ENCODE measurements around the gene MEF2B. TPM values are rescaled to one million over a fixed set of nuclear protein-coding genes. Genes with fewer than 3 reads are reported as not detected.
"Not testable (repeated sequence)": the region's sequence is repeated elsewhere in the genome, so short reads cannot be mapped to it uniquely, and the experiment has no call there.

The MEF2B gene
- total RNA-seq, 1 donor from 2014 or later, result 2.8 TPM

GRCh38 chr19:19106056-19106551 lies 64.0 kb downstream of the MEF2B start:
- no peak for DNase-seq (ENCODE audit: low spot score in 2 of 2, unreplicated experiment in 2 of 2)
- peaks cover 8% of the 10 kb centered on the region for H3K27me3 Mint-ChIP-seq (ENCODE audit: low read depth)
- no peak for TF ChIP-seq CTCF (IDR thresholded peaks at IDR 0.05; ENCODE audit: unreplicated experiment)

GRCh38 chr19:19105365-19106055 lies 64.6 kb downstream of the MEF2B start:
- peaks cover 27% of the 10 kb centered on the region for H3K4me1 Mint-ChIP-seq
- peaks cover 7% of the 10 kb centered on the region for H3K36me3 Mint-ChIP-seq
- peak; percentile 78 to 80 for DNase-seq (ENCODE audit: low spot score in 2 of 2, unreplicated experiment in 2 of 2)
- no peak for TF ChIP-seq CTCF (IDR thresholded peaks at IDR 0.05; ENCODE audit: unreplicated experiment)
- peak overlapping the region; percentile 96 for H3K27ac Mint-ChIP-seq
- no peaks in the 10 kb centered on the region for H3K9me3 Mint-ChIP-seq
- H3K4me3 Mint-ChIP-seq, result peak overlapping the region; percentile 74
- peaks cover 3% of the 10 kb centered on the region for H3K27me3 Mint-ChIP-seq (ENCODE audit: low read depth)

More at GRCh38 chr19:19106056-19106551, 64.0 kb downstream of the MEF2B start:
- peak overlapping the region; percentile 96 for H3K27ac Mint-ChIP-seq
- H3K9me3 Mint-ChIP-seq, result no peaks in the 10 kb centered on the region
- peaks cover 5% of the 10 kb centered on the region for H3K36me3 Mint-ChIP-seq
- H3K4me3 Mint-ChIP-seq, result peak overlapping the region; percentile 74
- peaks cover 27% of the 10 kb centered on the region for H3K4me1 Mint-ChIP-seq

GRCh38 chr19:19103167-19103566 lies 66.9 kb downstream of the MEF2B start:
- no peak overlapping the region for H3K4me3 Mint-ChIP-seq
- H3K4me1 Mint-ChIP-seq, result peaks cover 24% of the 10 kb centered on the region
- no peaks in the 10 kb centered on the region for H3K9me3 Mint-ChIP-seq
- no peak for TF ChIP-seq CTCF (IDR thresholded peaks at IDR 0.05; ENCODE audit: unreplicated experiment)
- no peaks in the 10 kb centered on the region for H3K27me3 Mint-ChIP-seq (ENCODE audit: low read depth)
- peaks cover 7% of the 10 kb centered on the region for H3K36me3 Mint-ChIP-seq
- DNase-seq (ENCODE audit: low spot score in 2 of 2, unreplicated experiment in 2 of 2), result no peak
- no peak overlapping the region for H3K27ac Mint-ChIP-seq

- not testable (repeated sequence) for H3K27ac Mint-ChIP-seq; H3K4me3 Mint-ChIP-seq; H3K36me3 Mint-ChIP-seq; H3K27me3 Mint-ChIP-seq (ENCODE audit: low read depth); DNase-seq (ENCODE audit: low spot score in 2 of 2, unreplicated experiment in 2 of 2); H3K9me3 Mint-ChIP-seq
- peaks cover 21% of the 10 kb centered on the region for H3K4me1 Mint-ChIP-seq
Observed at GRCh38 chr19:19102566-19102965, 67.5 kb downstream of the MEF2B start.

- H3K4me3 Mint-ChIP-seq, result no peak overlapping the region
- H3K36me3 Mint-ChIP-seq, result peaks cover 10% of the 10 kb centered on the region
- H3K9me3 Mint-ChIP-seq, result no peaks in the 10 kb centered on the region
- no peaks in the 10 kb centered on the region for H3K27me3 Mint-ChIP-seq (ENCODE audit: low read depth)
- no peak for TF ChIP-seq CTCF (IDR thresholded peaks at IDR 0.05; ENCODE audit: unreplicated experiment)
- DNase-seq (ENCODE audit: low spot score in 2 of 2, unreplicated experiment in 2 of 2), result no peak
- H3K4me1 Mint-ChIP-seq, result peaks cover 19% of the 10 kb centered on the region
- no peak overlapping the region for H3K27ac Mint-ChIP-seq
Observed at GRCh38 chr19:19101540-19101939, 68.5 kb downstream of the MEF2B start.

GRCh38 chr19:19098703-19099632 lies 71.1 kb downstream of the MEF2B start:
- peaks cover 10% of the 10 kb centered on the region for H3K36me3 Mint-ChIP-seq
- DNase-seq (ENCODE audit: low spot score in 2 of 2, unreplicated experiment in 2 of 2), result no peak
- H3K27me3 Mint-ChIP-seq (ENCODE audit: low read depth), result no peaks in the 10 kb centered on the region
- TF ChIP-seq CTCF (IDR thresholded peaks at IDR 0.05; ENCODE audit: unreplicated experiment), result no peak
- no peaks in the 10 kb centered on the region for H3K9me3 Mint-ChIP-seq
- H3K27ac Mint-ChIP-seq, result no peak overlapping the region
- H3K4me1 Mint-ChIP-seq, result peaks cover 3% of the 10 kb centered on the region
- H3K4me3 Mint-ChIP-seq, result no peak overlapping the region

Data from mesothelial cell of epicardium (in vitro differentiated cells).